NOMO-1 treated with dmso at 0.1 percent for 144 hours (cell line): Measurements from ENCODE around the gene MBD3L1.

Experiments used
- DNase-seq: peaks from one replicate; lab custom pipeline; 2025; ENCODE audit not compliant: unreplicated experiment; lab: John Stamatoyannopoulos, UW

Gene MBD3L1

GRCh38 chr19:8880868-8881488, 48.8 kb downstream of the MBD3L1 start:
- DNase-seq: no peak

- no peak for DNase-seq
Observed at GRCh38 chr19:8881512-8881911, 49.3 kb downstream of the MBD3L1 start.

DNA sequence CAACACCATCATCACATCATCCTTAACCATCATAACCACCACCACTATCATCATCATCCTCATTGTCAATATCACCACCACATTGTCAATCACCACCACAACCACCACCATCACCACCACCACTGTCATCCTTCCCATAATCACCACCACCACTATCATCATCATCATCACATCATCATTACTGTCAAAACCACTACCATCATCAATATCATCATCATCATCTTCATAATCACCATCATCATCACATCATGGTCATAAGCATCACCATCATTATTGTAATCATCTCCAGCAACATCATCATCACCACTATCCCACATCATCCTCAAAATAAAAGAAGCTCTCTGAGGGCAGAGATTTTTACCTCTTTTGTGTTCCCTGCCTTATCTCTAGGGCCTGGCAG, 52.2 kb downstream of the MBD3L1 start:
- no peak for DNase-seq

DNA sequence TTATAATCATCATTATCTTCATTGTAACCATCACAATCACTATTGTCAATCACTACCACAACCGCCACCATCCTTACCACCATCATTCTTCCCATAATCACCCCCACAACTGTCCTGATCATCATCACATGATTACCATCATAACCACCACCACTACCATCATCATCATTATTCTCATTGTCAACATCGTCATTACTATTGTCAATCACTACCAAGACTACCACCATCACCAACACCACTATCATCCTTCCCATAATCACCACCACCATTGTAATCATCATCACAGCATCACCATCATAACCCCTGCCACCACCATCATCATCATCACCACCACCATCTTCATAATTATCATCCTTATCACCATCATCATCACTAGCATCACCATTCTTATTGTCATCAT, 55.2 kb downstream of the MBD3L1 start:
- no peak for DNase-seq

- no peak for DNase-seq
Observed at GRCh38 chr19:8890260-8890659, 58.1 kb downstream of the MBD3L1 start.
